ENCODE results near the gene KCNH4. TPM values are rescaled to one million over a fixed set of nuclear protein-coding genes. Genes with fewer than 3 reads are reported as not detected.
A peak's percentile ranks its signal among the peaks of the same experiment; 100 is the strongest.

Gene KCNH4
- total and polyA plus RNA-seq, 2 of the 13 experiments (the other 11 are each of a cell fraction or from before 2014, with no cell fraction given), result 0.01 to 0.09 TPM

GRCh38 chr17:42183741-42184711 is 3.1 kb upstream of the KCNH4 start (continued):
- TF ChIP-seq ATF5 (CRISPR knock-in tag; IDR thresholded peaks at IDR 0.05; ENCODE audit: low read depth) (no peak), ZBTB7B (CRISPR knock-in tag; IDR thresholded peaks at IDR 0.05) (peak; percentile 48; the same call in 1 of the 2 replicates), HOXA5 (CRISPR knock-in tag; IDR thresholded peaks at IDR 0.05) (peak; percentile 70), ZSCAN31 (CRISPR knock-in tag; IDR thresholded peaks at IDR 0.05; ENCODE audit: low read depth) (peak; percentile 93), RBM39 (IDR thresholded peaks at IDR 0.05; ENCODE audit: low read depth, low read length, poor library complexity, severe bottlenecking) (peak; percentile 67), ARHGAP35 (CRISPR knock-in tag; IDR thresholded peaks at IDR 0.05; ENCODE audit: borderline replicate concordance) (peak; percentile 56; the same call in 1 of the 2 replicates), MIER3 (CRISPR knock-in tag; IDR thresholded peaks at IDR 0.05; ENCODE audit: borderline replicate concordance) (no peak), BCL3 (CRISPR knock-in tag; IDR thresholded peaks at IDR 0.05) (peak; percentile 77), PBX3 (CRISPR knock-in tag; IDR thresholded peaks at IDR 0.05; ENCODE audit: borderline replicate concordance) (peak; percentile 72; the same call in 1 of the 2 replicates), IKZF5 (CRISPR knock-in tag; IDR thresholded peaks at IDR 0.05) (peak; percentile 51)
- TF ChIP-seq, protein P1, sequence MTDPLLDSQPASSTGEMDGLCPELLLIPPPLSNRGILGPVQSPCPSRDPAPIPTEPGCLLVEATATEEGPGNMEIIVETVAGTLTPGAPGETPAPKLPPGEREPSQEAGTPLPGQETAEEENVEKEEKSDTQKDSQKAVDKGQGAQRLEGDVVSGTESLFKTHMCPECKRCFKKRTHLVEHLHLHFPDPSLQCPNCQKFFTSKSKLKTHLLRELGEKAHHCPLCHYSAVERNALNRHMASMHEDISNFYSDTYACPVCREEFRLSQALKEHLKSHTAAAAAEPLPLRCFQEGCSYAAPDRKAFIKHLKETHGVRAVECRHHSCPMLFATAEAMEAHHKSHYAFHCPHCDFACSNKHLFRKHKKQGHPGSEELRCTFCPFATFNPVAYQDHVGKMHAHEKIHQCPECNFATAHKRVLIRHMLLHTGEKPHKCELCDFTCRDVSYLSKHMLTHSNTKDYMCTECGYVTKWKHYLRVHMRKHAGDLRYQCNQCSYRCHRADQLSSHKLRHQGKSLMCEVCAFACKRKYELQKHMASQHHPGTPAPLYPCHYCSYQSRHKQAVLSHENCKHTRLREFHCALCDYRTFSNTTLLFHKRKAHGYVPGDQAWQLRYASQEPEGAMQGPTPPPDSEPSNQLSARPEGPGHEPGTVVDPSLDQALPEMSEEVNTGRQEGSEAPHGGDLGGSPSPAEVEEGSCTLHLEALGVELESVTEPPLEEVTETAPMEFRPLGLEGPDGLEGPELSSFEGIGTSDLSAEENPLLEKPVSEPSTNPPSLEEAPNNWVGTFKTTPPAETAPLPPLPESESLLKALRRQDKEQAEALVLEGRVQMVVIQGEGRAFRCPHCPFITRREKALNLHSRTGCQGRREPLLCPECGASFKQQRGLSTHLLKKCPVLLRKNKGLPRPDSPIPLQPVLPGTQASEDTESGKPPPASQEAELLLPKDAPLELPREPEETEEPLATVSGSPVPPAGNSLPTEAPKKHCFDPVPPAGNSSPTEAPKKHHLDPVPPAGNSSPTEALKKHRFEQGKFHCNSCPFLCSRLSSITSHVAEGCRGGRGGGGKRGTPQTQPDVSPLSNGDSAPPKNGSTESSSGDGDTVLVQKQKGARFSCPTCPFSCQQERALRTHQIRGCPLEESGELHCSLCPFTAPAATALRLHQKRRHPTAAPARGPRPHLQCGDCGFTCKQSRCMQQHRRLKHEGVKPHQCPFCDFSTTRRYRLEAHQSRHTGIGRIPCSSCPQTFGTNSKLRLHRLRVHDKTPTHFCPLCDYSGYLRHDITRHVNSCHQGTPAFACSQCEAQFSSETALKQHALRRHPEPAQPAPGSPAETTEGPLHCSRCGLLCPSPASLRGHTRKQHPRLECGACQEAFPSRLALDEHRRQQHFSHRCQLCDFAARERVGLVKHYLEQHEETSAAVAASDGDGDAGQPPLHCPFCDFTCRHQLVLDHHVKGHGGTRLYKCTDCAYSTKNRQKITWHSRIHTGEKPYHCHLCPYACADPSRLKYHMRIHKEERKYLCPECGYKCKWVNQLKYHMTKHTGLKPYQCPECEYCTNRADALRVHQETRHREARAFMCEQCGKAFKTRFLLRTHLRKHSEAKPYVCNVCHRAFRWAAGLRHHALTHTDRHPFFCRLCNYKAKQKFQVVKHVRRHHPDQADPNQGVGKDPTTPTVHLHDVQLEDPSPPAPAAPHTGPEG (CRISPR knock-in tag; IDR thresholded peaks at IDR 0.05), result peak; percentile 98
- TF ChIP-seq, protein P2, sequence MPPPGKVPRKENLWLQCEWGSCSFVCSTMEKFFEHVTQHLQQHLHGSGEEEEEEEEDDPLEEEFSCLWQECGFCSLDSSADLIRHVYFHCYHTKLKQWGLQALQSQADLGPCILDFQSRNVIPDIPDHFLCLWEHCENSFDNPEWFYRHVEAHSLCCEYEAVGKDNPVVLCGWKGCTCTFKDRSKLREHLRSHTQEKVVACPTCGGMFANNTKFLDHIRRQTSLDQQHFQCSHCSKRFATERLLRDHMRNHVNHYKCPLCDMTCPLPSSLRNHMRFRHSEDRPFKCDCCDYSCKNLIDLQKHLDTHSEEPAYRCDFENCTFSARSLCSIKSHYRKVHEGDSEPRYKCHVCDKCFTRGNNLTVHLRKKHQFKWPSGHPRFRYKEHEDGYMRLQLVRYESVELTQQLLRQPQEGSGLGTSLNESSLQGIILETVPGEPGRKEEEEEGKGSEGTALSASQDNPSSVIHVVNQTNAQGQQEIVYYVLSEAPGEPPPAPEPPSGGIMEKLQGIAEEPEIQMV (CRISPR knock-in tag; IDR thresholded peaks at IDR 0.05; ENCODE audit: low read depth), result peak; percentile 53

Data from HepG2 (cell line).